Stimulated activated CD8-positive, alpha-beta memory T cell treated with anti-CD3 and anti-CD28 coated beads, Interleukin-15, amount 100 ng/mL, for 24 hours (primary cell): ENCODE results near the gene OTOF.

Source experiments
- DNase-seq: peaks from one replicate; pipeline ENCODE4 v3.0.0-alpha.2; 2020; ENCODE audit warnings: low read depth

Gene OTOF

DNA sequence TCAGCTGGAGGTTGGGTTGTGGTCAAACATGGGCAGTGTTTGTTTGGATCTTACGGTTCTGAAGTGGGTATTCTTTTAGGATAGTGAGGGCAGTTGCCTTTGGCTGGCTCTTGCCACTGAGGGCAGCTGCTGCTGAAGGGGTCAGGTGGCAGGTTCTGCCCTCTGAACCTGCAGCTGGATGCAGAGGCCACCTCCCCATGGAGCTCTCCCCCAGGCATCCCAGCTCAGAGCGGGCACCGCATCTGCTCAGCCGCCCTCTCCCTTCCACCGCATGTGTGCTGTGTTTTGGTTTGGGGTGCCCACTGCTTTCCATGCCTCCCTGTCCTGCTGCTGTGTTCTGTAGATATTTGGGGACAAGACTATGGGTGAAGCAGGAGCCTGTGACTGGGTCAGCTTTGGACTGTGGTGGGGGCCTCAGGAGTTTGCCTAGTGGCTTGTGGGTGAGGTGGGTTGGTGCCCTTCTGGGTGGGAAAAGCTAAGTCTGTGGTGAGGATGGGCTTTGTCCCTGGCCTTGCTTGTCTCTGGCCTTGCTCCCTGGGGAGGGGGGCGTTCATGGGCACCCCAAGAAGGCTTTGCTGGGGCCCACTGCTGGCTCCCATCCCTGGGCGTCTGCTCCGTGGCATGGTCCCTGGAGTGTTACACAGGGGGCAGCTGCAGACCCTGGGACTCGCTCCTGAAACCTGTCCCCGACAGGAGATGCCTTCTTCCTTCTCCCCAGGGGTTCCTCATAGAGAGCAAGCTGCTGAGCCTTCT lies 28.5 kb downstream of the OTOF start:
- DNase-seq: no peak

GRCh38 chr2:26448651-26449050 lies 29.3 kb downstream of the OTOF start:
- DNase-seq: no peak

- DNase-seq: no peak
These were observed 33.7 kb downstream of the OTOF start for GRCh38 chr2:26444236-26444635.

GRCh38 chr2:26442707-26443106 lies 35.2 kb downstream of the OTOF start:
- no peak for DNase-seq

- no peak for DNase-seq
These were observed 35.6 kb downstream of the OTOF start for GRCh38 chr2:26442301-26442700.

DNA sequence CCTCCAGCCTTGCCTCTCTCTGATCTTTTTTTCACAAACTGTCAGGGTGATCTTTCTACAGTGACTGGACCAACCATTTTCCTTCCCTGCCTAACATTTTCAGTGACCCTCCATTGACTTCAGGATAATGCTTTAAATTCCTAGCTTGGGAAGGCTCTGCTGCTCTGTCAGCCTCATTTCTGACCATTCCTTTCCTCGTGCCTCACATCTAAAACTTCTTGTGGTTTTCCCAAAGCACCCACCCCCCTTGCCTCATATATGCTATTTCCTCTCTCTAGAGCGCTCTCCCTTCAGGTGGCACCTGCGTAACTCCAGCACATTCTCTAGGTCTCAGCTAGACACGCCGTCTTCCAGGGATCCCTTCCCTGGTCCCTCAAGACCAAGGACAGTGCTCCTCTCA lies 39.0 kb downstream of the OTOF start:
- no peak for DNase-seq

DNA sequence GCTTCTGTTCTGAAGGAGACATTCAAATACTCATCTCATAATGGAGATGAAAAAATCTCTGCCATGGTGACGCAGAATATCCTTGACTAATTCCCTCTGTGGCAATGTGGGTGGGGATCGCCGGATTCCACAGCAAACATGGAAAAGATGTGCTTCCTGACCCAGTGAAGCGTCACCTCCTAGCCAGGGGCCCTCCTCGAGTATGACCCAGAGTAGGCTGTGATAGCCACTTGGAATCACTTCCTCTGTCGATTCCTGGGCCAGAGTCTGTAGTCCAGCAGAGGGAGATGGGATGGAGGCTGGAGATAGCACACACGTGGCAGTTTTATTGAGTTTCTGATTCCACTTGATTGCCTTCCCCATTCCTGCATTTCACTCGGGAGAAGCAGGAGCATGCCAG lies 39.4 kb downstream of the OTOF start:
- DNase-seq: no peak

DNA sequence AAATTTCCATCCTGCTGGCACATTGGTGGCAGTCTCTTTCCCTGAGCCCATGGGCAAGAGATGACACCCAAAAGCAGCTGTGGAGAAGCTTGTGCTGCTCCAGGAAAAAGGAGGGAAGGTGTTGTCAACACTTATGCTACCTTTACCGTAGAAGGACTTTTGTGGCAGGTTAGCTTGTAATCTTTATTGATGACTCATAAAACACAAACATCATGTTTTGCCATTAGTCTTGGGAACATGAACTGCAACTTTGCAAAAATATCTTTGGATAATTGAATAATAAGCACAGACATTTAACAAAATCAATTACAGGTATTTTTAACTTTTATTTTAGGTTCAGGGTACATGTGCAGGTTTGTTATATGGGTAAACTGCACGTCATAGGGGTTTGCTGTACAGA lies 42.8 kb downstream of the OTOF start:
- no peak for DNase-seq

GRCh38 chr2:26432859-26433258 lies 45.1 kb downstream of the OTOF start:
- DNase-seq: no peak

DNA sequence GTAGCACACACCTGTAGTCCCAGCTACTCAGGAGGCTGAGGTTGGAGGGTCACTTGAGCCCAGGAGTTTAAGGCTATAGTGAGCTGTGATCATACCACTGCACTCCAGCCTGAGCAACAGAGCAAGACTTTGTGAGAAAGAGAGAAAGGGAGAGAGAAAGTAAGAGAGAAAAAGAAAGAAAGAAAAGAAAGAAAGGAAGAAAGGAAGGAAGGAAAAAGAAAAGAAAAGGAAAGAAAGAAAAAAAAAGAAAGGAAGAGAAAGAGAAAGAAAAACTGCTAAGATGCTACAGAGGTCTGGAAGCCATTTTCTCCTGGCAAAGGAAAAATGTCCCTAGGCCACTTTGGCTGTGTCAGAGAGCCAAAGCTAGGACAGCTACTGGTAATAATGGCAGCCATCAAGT lies 45.6 kb downstream of the OTOF start:
- no peak for DNase-seq

DNA sequence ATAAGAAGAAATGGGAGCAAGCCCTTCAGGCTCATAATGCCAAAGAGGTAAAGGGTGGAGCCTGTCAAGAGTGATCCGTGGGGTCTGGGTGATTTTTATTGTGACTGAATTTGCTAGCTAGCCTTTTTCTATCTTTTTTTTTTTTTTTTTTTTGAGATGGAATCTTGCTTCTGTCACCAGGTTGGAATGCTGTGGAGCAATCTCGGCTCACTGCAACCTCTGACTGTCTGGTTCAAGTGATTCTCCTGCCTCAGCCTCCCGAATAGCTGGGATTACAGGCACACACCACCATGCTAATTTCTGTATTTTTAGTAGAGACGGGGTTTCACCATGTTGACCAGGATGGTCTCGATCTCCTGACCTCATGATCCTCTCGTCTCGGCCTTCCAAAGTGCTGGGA lies 47.1 kb downstream of the OTOF start:
- DNase-seq: no peak

DNA sequence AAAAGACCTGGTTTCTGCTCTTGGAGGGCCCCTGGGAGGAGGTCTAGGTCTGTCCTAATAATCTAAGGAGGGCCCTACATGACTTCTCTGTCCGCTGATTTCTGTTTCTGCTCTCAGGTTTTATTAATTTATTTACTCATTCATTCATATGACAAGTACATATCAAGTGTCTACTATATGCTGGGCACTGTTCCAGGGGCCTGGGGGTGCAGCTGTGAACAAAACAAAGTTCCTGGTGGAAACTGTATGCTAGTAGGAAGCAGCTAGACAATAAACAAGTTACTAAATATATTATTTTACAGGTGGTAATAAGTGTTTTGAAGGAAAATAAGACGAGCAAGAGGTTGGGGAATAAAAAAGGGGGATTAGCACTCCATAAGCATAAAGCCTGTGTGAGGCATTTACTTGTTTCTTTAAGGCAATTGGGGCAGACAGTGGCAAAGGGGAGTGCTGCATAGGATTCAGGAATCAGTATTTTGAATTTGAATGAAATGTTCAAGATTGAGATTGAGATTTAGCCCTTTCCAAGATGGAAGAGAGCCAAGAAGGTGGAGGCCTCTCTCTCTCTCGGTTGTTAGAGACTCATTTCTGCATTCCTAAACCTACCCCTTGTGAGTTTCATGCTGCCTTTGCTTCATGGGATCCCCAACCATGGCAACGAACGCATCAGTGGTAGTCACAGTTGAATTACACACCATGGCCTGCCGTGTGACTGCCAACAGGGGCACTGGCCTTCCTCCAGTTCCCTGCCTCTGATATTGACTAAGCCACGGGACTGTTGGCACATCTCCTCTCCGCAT lies 47.9 kb downstream of the OTOF start:
- DNase-seq: no peak

GRCh38 chr2:26428846-26429245 lies 49.1 kb downstream of the OTOF start:
- DNase-seq: no peak

DNA sequence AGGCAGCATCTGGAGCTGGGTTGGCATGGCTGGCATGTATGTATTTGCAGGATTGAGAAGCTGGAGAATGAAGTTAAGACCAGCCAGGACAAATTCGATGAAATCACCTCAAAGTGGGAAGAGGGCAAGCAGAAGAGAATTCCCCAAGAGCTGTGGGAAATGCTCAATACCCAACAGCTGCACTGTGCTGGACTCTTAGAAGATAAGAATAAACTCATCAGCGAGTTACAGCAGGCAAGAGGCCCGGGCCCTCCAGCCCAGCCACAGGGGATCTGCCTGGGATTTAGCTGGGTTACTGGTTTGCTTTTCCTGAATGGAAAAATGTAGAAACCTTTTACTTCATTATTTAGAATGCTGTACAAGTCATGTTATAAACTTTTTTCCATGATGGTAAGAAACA lies 53.7 kb downstream of the OTOF start:
- DNase-seq: no peak

GRCh38 chr2:26423750-26424149 lies 54.2 kb downstream of the OTOF start:
- DNase-seq: no peak

DNA sequence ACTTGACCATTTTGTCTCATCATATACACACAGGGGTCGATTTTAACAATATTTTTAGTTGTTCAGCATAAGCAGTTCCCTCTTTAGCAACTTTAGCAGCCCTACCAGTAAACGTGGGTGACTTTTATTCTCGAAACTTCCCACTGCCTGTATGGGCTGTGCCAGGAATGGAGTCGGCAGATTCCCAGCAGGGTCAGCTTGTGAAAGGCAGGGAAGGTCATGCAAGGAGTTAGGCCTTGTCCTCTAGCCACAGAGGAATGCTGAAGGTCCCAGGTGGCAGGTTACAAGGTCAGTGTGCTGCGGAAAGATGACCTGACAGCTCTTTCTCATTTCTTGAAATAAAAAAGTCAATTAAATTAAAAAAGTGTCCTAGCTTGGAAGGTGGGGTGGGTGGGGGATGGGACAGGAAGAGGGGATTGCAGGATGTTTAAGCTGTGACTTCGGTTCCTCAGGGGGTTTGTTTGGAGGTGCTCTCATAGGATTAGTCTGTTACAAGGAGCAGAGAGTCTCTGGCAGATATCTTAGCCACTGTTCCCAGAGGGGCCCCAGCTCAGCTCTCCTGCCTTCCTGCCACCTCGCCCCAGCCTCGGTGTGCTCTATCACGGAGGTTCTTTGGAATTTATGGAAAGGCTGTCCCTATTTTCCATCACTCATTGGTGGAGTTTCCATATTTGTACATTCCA lies 54.8 kb downstream of the OTOF start:
- DNase-seq: no peak

- DNase-seq: no peak
These were observed 56.0 kb downstream of the OTOF start for GRCh38 chr2:26421961-26422360.

GRCh38 chr2:26414311-26414710 lies 63.6 kb downstream of the OTOF start:
- DNase-seq: no peak

DNA sequence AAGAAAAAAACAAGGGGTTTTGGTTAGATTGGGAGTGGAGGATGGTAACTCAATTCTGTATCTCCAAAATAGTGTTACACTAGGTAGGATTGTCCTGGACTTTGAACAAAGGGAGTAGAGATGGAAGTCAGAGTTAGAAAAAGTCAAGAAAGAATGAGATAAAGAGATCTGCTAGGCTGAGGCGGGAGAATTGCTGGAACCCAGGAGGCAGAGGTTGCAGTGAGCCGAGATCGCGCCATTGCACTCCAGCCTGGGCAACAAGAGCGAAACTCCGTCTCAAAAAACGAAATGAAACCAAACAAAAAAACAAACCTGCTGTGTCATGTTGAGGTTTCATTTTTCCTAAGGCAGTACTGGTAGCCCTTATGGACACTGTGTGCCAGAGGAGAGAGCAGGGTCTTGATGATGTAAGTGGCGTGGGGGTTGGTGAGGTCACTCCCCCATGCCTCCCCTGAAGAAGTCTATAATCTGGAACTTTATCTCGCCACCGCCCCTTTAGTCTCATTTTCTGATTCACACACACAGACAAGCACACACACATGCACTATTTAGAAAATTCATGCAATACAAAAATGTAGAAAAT lies 65.7 kb downstream of the OTOF start:
- no peak for DNase-seq

DNA sequence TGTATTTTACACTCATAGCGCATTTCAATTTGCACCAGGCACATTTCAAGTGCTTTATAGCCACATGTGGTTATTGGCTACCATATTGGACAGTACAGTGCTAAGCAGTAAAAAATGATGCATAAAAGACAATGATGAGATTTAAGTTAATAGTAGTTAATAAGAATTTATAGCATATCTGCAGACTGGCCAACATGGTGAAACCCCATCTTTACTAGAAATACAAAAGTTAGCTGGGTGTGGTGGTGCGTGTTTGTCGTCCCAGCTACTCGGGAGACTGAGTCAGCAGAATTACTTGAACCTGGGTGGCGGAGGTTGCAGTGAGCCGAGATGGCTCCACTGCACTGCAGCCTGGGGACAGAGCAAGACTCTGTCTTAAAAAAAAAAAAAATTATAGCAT lies 66.5 kb downstream of the OTOF start:
- DNase-seq: no peak

DNA sequence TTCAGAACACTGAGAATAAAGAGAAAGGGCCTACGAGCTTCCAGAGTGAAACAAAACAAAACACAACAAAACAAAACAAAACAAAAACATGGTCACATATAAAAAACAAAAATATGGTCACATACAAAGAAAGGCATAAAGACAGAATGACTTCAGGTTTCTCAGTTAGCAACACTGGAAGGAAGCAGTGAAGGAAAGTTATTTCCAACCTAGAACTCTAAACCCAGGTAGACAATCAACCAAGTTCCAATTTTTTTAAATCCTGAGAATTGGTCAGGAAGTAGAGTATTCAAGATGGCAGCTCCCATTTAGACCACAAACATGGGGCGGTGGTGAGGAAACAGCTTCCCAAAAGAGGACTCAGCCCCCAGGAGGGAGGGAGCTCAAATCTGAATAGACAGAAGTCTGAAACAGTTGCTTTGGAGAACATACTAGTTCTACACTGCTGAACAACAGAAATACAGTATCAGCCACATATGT lies 67.1 kb downstream of the OTOF start:
- DNase-seq: no peak

GRCh38 chr2:26409785-26410184 lies 68.1 kb downstream of the OTOF start:
- no peak for DNase-seq

- DNase-seq: no peak
These were observed 70.4 kb downstream of the OTOF start for GRCh38 chr2:26407526-26407925.
